IMR-90 (cell line): Measurements from ENCODE around the gene NUBPL. TPM values are rescaled to one million over a fixed set of nuclear protein-coding genes. Genes with fewer than 3 reads are reported as not detected.

Experiments used
- ATAC-seq: fragments of 200-7000 bp; cut with Tn5 transposase; 2 replicates; pipeline ENCODE4 v1.9.1; 2020; ENCODE audit warnings: low read depth, mild to moderate bottlenecking, moderate library complexity
- BruUV-seq: library from RNA; stranded (reverse); fragments of 400-500 nt; replicated peaks from 2 replicates; lab custom pipeline; 2021; lab: Mats Ljungman, UMichigan
- CTCF ChIA-PET: fragments of 300-600 bp; formaldehyde crosslinking; extraction: SDS; loops from one replicate; lab custom pipeline; 2021; ENCODE audit warnings: antibody characterized with exemption; lab: Yijun Ruan, JAX
- POLR2A ChIA-PET: fragments of 300-600 bp; sonication (Branson Sonifier 250); formaldehyde crosslinking; loops from one replicate; lab custom pipeline; 2022; ENCODE audit warnings: antibody characterized with exemption; ENCODE audit not compliant: unreplicated experiment; lab: Charles Lee
- DNase-seq: peaks from one replicate; pipeline ENCODE4 v3.0.0; 2013
- H2AFZ ChIP-seq: replicated peaks from 2 replicates; pipeline ENCODE3; 2013; ENCODE audit warnings: low read length, mild to moderate bottlenecking; ENCODE audit not compliant: poor library complexity
- H2AK5ac ChIP-seq: 2 replicates; pipeline ENCODE4 v1.6.1; 2013; ENCODE audit warnings: low read depth, low read length, inconsistent platforms
- H2AK9ac ChIP-seq: replicated peaks from 2 replicates; pipeline ENCODE3; 2013; ENCODE audit warnings: mild to moderate bottlenecking, low read depth, low read length, moderate library complexity; ENCODE audit not compliant: poor library complexity
- H2BK120ac ChIP-seq: 2 replicates; pipeline ENCODE4 v1.6.1; 2013; ENCODE audit warnings: low read depth, low read length, inconsistent platforms
- H2BK15ac ChIP-seq: 3 replicates; pipeline ENCODE4 v1.6.1; 2013; ENCODE audit warnings: low read depth, low read length, inconsistent platforms
- H2BK20ac ChIP-seq: 2 replicates; pipeline ENCODE4 v1.6.1; 2013; ENCODE audit warnings: low read depth, mild to moderate bottlenecking, inconsistent platforms, low read length, moderate library complexity
- H2BK5ac ChIP-seq: 2 replicates; pipeline ENCODE4 v1.6.1; 2013; ENCODE audit warnings: mild to moderate bottlenecking, low read depth, low read length, inconsistent platforms; ENCODE audit not compliant: poor library complexity, severe bottlenecking
- H3K14ac ChIP-seq: replicated peaks from 2 replicates; pipeline ENCODE4 v1.6.1; 2013; ENCODE audit warnings: low read depth, low read length, inconsistent platforms
- H3K18ac ChIP-seq: 2 replicates; pipeline ENCODE4 v1.6.1; 2013; ENCODE audit warnings: low read depth, low read length, control low read depth
- H3K23ac ChIP-seq: 2 replicates; pipeline ENCODE4 v1.6.1; 2013; ENCODE audit warnings: low read depth, low read length, inconsistent platforms
- H3K27ac ChIP-seq: 2 replicates; pipeline ENCODE4 v1.5.1; 2013; ENCODE audit warnings: mild to moderate bottlenecking, control low read depth, low read length; ENCODE audit not compliant: insufficient read depth
- H3K27me3 ChIP-seq: 2 replicates; pipeline ENCODE4 v1.6.1; 2013; ENCODE audit warnings: low read length; ENCODE audit not compliant: control insufficient read depth, insufficient read depth
- H3K36me3 ChIP-seq: 2 replicates; pipeline ENCODE4 v1.6.1; 2013; ENCODE audit warnings: low read length, mixed read lengths; ENCODE audit not compliant: control insufficient read depth, insufficient read depth
- H3K4ac ChIP-seq: 2 replicates; pipeline ENCODE4 v1.6.1; 2013; ENCODE audit warnings: low read depth, low read length, inconsistent platforms
- H3K4me1 ChIP-seq: 2 replicates; pipeline ENCODE4 v1.6.1; 2013; ENCODE audit warnings: low read length, mixed read lengths; ENCODE audit not compliant: control insufficient read depth, insufficient read depth
- H3K4me2 ChIP-seq: 2 replicates; pipeline ENCODE4 v1.6.1; 2013; ENCODE audit warnings: low read depth, mild to moderate bottlenecking, control low read depth, low read length, moderate library complexity
- H3K4me3 ChIP-seq: 2 replicates; pipeline ENCODE4 v1.5.1; 2013; ENCODE audit warnings: low read depth, mild to moderate bottlenecking, control low read depth, low read length, moderate library complexity; ENCODE audit not compliant: insufficient read depth
- H3K56ac ChIP-seq: 2 replicates; pipeline ENCODE4 v1.6.1; 2013; ENCODE audit warnings: low read length, inconsistent platforms; ENCODE audit not compliant: insufficient read depth; ENCODE audit errors: extremely low read depth
- H3K79me1 ChIP-seq, 2 experiments: 2 replicates each; pipeline ENCODE4 v1.6.1; 2013; ENCODE audit warnings: low read length in 2 of 2, inconsistent platforms in 1 of 2, low read depth in 1 of 2
- H3K9ac ChIP-seq: 2 replicates; pipeline ENCODE4 v1.6.1; 2013; ENCODE audit warnings: low read depth, low read length, control low read depth
- H3K9me1 ChIP-seq: 2 replicates; pipeline ENCODE4 v1.6.1; 2013; ENCODE audit warnings: low read length, inconsistent platforms; ENCODE audit not compliant: insufficient read depth
- H3K9me3 ChIP-seq: 2 replicates; pipeline ENCODE4 v1.6.1; 2013; ENCODE audit warnings: low read length; ENCODE audit not compliant: control insufficient read depth, insufficient read depth
- H4K20me1 ChIP-seq: 2 replicates; pipeline ENCODE4 v1.6.1; 2013; ENCODE audit warnings: low read length, inconsistent platforms; ENCODE audit not compliant: insufficient read depth
- H4K5ac ChIP-seq: 2 replicates; pipeline ENCODE4 v1.6.1; 2013; ENCODE audit warnings: mild to moderate bottlenecking, low read depth, low read length, control low read depth
- H4K8ac ChIP-seq, 2 experiments: 2 replicates each; pipeline ENCODE4 v1.6.1; 2013; ENCODE audit warnings: low read depth in 2 of 2, low read length in 2 of 2, control low read depth in 1 of 2, inconsistent platforms in 1 of 2
- H4K91ac ChIP-seq: 2 replicates; pipeline ENCODE4 v1.6.1; 2013; ENCODE audit warnings: low read depth, low read length, inconsistent platforms; ENCODE audit not compliant: insufficient read depth
- CEBPB ChIP-seq: IDR thresholded peaks from 2 replicates; pipeline ENCODE4 v1.6.1; 2012; ENCODE audit warnings: low read depth, low read length, improper control_type of control experiment
- CTCF ChIP-seq: conservative IDR thresholded peaks from 2 replicates; pipeline ENCODE4 v1.5.1; 2012; ENCODE audit warnings: mild to moderate bottlenecking, low read depth, low read length, improper control_type of control experiment
- ELK1 ChIP-seq: fragments of 150-350 bp; IDR thresholded peaks from 2 replicates; pipeline ENCODE4 v1.6.1; 2016; ENCODE audit warnings: low read depth, mild to moderate bottlenecking, low read length, moderate library complexity, borderline replicate concordance
- FOS ChIP-seq: fragments of 150-350 bp; IDR thresholded peaks from 2 replicates; pipeline ENCODE4 v1.6.1; 2016; ENCODE audit warnings: low read depth, low read length
- MAZ ChIP-seq: IDR thresholded peaks from 2 replicates; pipeline ENCODE4 v1.6.1; 2012; ENCODE audit warnings: low read depth, mild to moderate bottlenecking, low read length, improper control_type of control experiment, moderate library complexity, borderline replicate concordance
- RAD21 ChIP-seq: IDR thresholded peaks from 2 replicates; pipeline ENCODE4 v1.6.1; 2012; ENCODE audit warnings: low read length, improper control_type of control experiment
- RCOR1 ChIP-seq: IDR thresholded peaks from 2 replicates; pipeline ENCODE4 v1.6.1; 2012; ENCODE audit warnings: mild to moderate bottlenecking, low read length, improper control_type of control experiment; ENCODE audit not compliant: insufficient replicate concordance
- RFX5 ChIP-seq: IDR thresholded peaks from 2 replicates; pipeline ENCODE4 v1.8.0; 2012; ENCODE audit warnings: low read depth, mild to moderate bottlenecking, low read length, moderate library complexity
- USF2 ChIP-seq: fragments of 150-350 bp; IDR thresholded peaks from 2 replicates; pipeline ENCODE4 v1.6.1; 2017; ENCODE audit warnings: mild to moderate bottlenecking, antibody characterized with exemption, low read length, low read depth
- whole genome bisulfite sequencing, 2 experiments: methylation state at CpG; one replicate each; pipeline versions ENCODE4 v1.1.5 to v1.1.7; 2013; ENCODE audit warnings: missing lambda C conversion rate in 2 of 2; ENCODE audit not compliant: insufficient read length in 1 of 2; ENCODE audit errors: extremely low coverage in 2 of 2; 5-methylcytosine and 5-hydroxymethylcytosine counted together
- dilution Hi-C: fragments of 300-500 bp; cut with HindIII; formaldehyde crosslinking; loops from one replicate; pipeline ENCODE4 v1.14.3; 2018; ENCODE audit warnings: low sequenced_read_pairs; ENCODE audit not compliant: unreplicated experiment
- in situ Hi-C: fragments of 300-500 bp; cut with MboI; formaldehyde crosslinking; loops from 3 replicates; pipeline ENCODE4 v1.14.3; 2019; ENCODE audit warnings: low sequenced_read_pairs, inconsistent platforms, mixed read lengths
- intact Hi-C: fragments of 100-400 bp; cut with micrococcal nuclease; formaldehyde crosslinking; loops from 2 replicates; pipeline ENCODE4 v1.10.0; 2022
- polyA plus RNA-seq, 3 experiments: library from polyadenylated mRNA; depleted of rRNA; stranded (reverse); fragments of >200 nt; gene quantifications; 2 replicates each; pipeline ENCODE4 v1.2.3, GENCODE V29; 2012; ENCODE audit warnings: low replicate concordance in 1 of 3
- total RNA-seq: library from RNA; depleted of rRNA; stranded (reverse); fragments of >200 nt; gene quantifications from 2 replicates; pipeline ENCODE4 v1.2.3, GENCODE V29; 2012

Gene NUBPL
- total and polyA plus RNA-seq, 2 of the 4 experiments (the other 2 are of a cell fraction) = 5.4 to 11.5 TPM

- TF ChIP-seq MAZ (no peak), RFX5 (no peak)
Measured at GRCh38 chr14:31605702-31606101, 44.5 kb downstream of the NUBPL start (continued).

GRCh38 chr14:31611778-31612433 is 50.7 kb downstream of the NUBPL start:
- no peak overlapping the region for H2AFZ ChIP-seq
- no peak overlapping the region for H2AK9ac ChIP-seq
- H2BK20ac ChIP-seq = no peak overlapping the region
- no CpG with 5 or more reads among the region's 3 CpGs for WGBS, 2 experiments
- no peak overlapping the region for H3K4me3 ChIP-seq
- no peak overlapping the region for H2BK15ac ChIP-seq
- DNase-seq = no peak
- H4K20me1 ChIP-seq = no peaks in the 10 kb centered on the region
- no peak for ATAC-seq
- H4K5ac ChIP-seq = no peak overlapping the region
- H3K4me2 ChIP-seq = no peak overlapping the region
- no peak overlapping the region for H3K23ac ChIP-seq
- no peaks in the 10 kb centered on the region for H3K4me1 ChIP-seq
- no peak overlapping the region for H3K4ac ChIP-seq
- no peaks in the 10 kb centered on the region for H3K36me3 ChIP-seq
- H3K56ac ChIP-seq = no peak overlapping the region
- dilution Hi-C loops (no loop called here), in situ Hi-C loops (no loop called here), intact Hi-C loops (no loop called here)
- ChIA-PET CTCF (no interaction called here), POLR2A (no interaction called here)
- H4K8ac ChIP-seq = no peak overlapping the region
- H3K9me1 ChIP-seq = no peaks in the 10 kb centered on the region
- H4K91ac ChIP-seq = no peak overlapping the region
- no peak overlapping the region for H3K9ac ChIP-seq
- H3K14ac ChIP-seq = no peak overlapping the region
- TF ChIP-seq RCOR1 = no peak
- TF ChIP-seq CTCF = no peak
- TF ChIP-seq USF2 = no peak
- no peak for TF ChIP-seq FOS
- TF ChIP-seq CEBPB = no peak
- no peak for TF ChIP-seq RAD21
- no peak for TF ChIP-seq ELK1
- H3K79me1 ChIP-seq = no peaks in the 10 kb centered on the region
- no peak overlapping the region for H2AK5ac ChIP-seq
- no peaks in the 10 kb centered on the region for H3K27me3 ChIP-seq
- no peak overlapping the region for H3K27ac ChIP-seq
- H3K9me3 ChIP-seq = no peaks in the 10 kb centered on the region
- no peak overlapping the region for H2BK120ac ChIP-seq
- BruUV-seq = no TSS peak
- no peak overlapping the region for H2BK5ac ChIP-seq
- no peak overlapping the region for H3K18ac ChIP-seq
